HL-60 (cell line): ENCODE measurements around the gene RAF1.

Experiments
- DNase-seq, 2 experiments: peaks; one replicate each; pipeline ENCODE4 v3.0.0-alpha.2; 2010 to 2020; ENCODE audit warnings: low read depth in 1 of 2, low spot score in 1 of 2
- H3K27ac ChIP-seq: fragments of 250-450 bp; sonication (Bioruptor Pico); replicated peaks from 2 replicates; pipeline ENCODE4 v1.5.1; 2020; ENCODE audit warnings: mild to moderate bottlenecking, moderate library complexity
- H3K27me3 ChIP-seq: fragments of 250-450 bp; sonication (Bioruptor Pico); 2 replicates; pipeline ENCODE4 v1.5.1; 2021; ENCODE audit warnings: mild to moderate bottlenecking, moderate library complexity; ENCODE audit not compliant: insufficient read depth, poor library complexity, severe bottlenecking
- H3K4me3 ChIP-seq: replicated peaks from 2 replicates; pipeline ENCODE4 v1.5.1; 2011; ENCODE audit warnings: mild to moderate bottlenecking, control low read depth, low read length; ENCODE audit not compliant: insufficient read depth
- GABPA ChIP-seq: IDR thresholded peaks from 2 replicates; pipeline ENCODE4 v1.6.1; 2012; ENCODE audit warnings: low read depth
- POLR2AphosphoS5 ChIP-seq: IDR thresholded peaks from 2 replicates; pipeline ENCODE4 v1.6.1; 2012; ENCODE audit warnings: low read depth
- REST ChIP-seq: IDR thresholded peaks from 2 replicates; pipeline ENCODE4 v1.6.1; 2012; ENCODE audit warnings: low read depth; ENCODE audit not compliant: insufficient replicate concordance
- SPI1 ChIP-seq: IDR thresholded peaks from 2 replicates; pipeline ENCODE4 v1.6.1; 2012; ENCODE audit warnings: low read depth, mild to moderate bottlenecking, borderline replicate concordance
- TF ChIP-seq, protein P1 (sequence below): IDR thresholded peaks from one replicate; pipeline ENCODE4 v1.5.1; 2011; ENCODE audit warnings: low read length, control low read depth, inconsistent platforms; ENCODE audit not compliant: insufficient read depth

The RAF1 gene

DNA sequence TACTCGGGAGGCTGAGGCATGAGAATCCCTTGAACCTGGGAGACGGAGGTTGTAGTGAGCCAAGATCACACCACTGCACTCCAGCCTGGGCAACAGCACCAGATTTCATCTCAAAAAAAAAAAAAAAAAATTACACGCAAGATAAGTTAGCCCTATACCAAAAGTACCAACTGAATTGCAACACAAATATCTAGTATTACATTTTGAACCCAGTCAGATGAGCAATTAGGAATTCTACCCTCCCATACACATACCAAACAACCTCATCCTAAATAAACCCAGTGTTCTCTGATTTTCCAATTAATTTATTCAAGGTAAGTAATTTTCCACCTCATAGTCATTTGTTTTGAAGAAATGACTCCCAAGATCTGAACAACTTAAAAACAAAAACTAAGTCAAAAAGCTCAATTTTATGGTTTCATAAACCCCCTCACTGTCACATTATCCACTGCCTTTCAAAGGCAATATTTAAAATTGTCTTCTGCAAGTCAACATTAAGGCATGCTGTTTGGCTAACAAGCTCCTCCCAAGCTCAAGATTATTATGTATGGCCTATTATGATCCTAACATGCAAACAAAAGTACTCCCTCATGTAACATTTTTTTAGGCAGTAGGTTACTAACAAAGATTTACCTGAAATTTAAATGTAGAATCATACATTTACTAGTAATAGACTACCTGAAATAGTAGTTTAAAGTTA is 4.5 kb downstream of the RAF1 start:
- H3K27ac ChIP-seq, result no peak overlapping the region
- no peaks in the 10 kb centered on the region for H3K27me3 ChIP-seq
- TF ChIP-seq REST, result no peak
- TF ChIP-seq GABPA, result no peak
- TF ChIP-seq POLR2AphosphoS5, result no peak
- TF ChIP-seq, protein P1, sequence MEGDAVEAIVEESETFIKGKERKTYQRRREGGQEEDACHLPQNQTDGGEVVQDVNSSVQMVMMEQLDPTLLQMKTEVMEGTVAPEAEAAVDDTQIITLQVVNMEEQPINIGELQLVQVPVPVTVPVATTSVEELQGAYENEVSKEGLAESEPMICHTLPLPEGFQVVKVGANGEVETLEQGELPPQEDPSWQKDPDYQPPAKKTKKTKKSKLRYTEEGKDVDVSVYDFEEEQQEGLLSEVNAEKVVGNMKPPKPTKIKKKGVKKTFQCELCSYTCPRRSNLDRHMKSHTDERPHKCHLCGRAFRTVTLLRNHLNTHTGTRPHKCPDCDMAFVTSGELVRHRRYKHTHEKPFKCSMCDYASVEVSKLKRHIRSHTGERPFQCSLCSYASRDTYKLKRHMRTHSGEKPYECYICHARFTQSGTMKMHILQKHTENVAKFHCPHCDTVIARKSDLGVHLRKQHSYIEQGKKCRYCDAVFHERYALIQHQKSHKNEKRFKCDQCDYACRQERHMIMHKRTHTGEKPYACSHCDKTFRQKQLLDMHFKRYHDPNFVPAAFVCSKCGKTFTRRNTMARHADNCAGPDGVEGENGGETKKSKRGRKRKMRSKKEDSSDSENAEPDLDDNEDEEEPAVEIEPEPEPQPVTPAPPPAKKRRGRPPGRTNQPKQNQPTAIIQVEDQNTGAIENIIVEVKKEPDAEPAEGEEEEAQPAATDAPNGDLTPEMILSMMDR, result no peak
- no peak for TF ChIP-seq SPI1
- H3K4me3 ChIP-seq, result no peak overlapping the region
- no peak for DNase-seq

DNA sequence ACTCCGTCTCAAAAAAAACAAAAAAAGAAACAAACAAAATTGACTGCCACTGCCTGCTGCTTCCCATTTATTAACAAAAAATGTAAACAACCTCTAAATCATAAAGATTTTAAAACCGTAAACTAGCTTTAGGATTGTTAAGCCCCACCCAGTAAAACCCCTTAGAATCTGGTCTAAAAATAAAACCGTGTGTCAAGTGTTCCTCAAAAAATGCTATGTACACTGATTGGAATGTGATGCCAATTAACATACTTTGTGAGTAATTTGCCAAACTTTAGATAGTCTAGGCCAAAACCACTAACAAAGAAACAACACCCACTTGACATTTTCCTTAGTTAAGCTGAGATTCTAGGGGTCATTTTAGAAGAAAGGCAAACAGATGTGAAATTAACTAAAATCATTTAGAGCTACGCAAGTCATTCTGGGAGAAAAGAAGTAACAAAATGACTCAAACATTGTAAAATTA is 5.3 kb downstream of the RAF1 start:
- DNase-seq, result no peak
- no peaks in the 10 kb centered on the region for H3K27me3 ChIP-seq
- no peak overlapping the region for H3K27ac ChIP-seq
- TF ChIP-seq SPI1, result no peak
- TF ChIP-seq POLR2AphosphoS5, result no peak
- no peak for TF ChIP-seq REST
- TF ChIP-seq GABPA, result no peak
- TF ChIP-seq, protein P1, result no peak
- H3K4me3 ChIP-seq, result no peak overlapping the region

DNA sequence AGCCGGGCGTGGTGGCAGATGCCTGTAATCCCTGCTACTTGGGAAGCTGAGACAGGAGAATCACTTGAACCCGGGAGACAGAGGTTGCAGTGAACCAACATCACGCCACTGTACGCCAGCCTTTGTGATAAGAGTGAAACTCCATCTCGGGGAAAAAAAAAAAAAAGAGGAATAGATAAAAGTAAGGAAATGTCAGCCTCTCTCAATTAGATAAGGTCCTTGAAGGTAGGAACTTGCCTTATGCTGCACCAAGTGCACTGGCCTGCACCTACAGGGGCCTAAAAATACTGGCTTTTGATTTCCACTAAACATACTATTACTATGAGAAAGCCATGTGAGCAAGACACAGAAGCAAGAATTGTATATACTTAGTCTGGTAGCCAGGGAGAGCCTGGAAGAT is 7.1 kb downstream of the RAF1 start:
- no peak for DNase-seq
- Histone ChIP-seq H3K27me3 (no peaks in the 10 kb centered on the region), H3K27ac (no peak overlapping the region), H3K4me3 (no peak overlapping the region)
- TF ChIP-seq SPI1 (no peak), REST (no peak), GABPA (no peak), POLR2AphosphoS5 (no peak)
- TF ChIP-seq, protein P1, result no peak
